Ureter (tissue), 1 donor: ENCODE data around the gene GPC6. TPM values are rescaled to one million over a fixed set of nuclear protein-coding genes. Genes with fewer than 3 reads are reported as not detected.
"Not testable (repeated sequence)": the region's sequence is repeated elsewhere in the genome, so short reads cannot be mapped to it uniquely, and the experiment has no call there.

Source experiments
- DNase-seq: peaks from one replicate; pipeline ENCODE4 v3.0.0-alpha.2; 2020; ENCODE audit warnings: low spot score
- total RNA-seq: library from RNA; stranded (reverse); gene quantifications from one replicate; pipeline ENCODE4 v1.2.4, GENCODE V29; 2023
- donor health status: DM: yes; HTN: yes; CAD: no.

The GPC6 gene
- total RNA-seq, 1 donor from 2014 or later, result 6.8 TPM

DNA sequence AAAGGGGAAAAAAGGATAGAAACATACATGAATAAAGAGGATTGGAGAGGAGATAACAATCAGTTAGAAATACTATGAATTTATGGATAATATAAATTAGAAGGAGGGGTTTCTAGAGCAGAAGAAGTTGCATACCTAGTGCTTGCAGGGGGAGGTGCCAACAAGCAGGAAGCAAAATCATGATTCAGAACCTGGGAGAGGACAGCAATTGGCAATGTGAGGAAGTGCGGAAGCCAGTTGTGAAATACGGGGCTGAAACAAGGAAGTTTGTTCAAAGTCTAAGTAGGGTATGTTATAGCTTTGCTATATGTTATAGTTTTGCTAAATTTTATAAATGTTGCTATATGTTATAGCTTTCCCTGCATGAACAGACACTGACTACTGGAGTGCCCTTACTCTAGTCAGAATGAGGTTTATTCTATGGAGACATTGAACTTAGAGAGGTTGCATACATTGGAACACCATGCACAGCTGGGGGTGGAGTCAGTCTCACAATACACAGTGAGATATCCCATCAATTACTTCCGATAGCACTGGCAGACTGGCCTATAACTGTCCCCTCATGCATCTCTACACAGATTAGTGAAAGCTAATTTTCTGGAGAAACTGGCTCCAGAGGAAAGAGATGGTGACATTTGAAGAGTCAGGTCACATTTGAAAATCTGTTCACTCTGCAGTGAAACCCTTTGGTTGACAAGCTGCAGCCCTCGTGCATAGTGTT lies 92.1 kb downstream of the GPC6 start:
- DNase-seq, result no peak

DNA sequence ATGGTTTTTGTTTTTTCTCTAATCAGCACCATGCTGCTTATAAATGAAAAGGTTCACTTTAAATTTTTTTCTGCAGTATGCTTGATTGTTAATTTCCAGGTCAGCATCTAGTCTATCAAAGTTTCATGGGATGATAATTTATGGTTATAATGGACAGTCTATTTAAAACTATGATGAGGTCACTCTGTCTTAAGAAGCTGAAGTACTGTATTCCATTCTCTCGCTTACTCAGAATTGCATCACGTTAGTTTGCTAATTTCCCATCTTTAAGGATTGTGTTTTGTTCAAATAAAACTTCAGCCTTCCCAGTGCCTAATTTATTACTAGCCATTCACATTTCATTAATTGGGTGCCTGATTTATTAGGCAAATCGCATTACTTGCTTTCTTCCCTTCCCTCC lies 94.3 kb downstream of the GPC6 start:
- DNase-seq, result no peak

DNA sequence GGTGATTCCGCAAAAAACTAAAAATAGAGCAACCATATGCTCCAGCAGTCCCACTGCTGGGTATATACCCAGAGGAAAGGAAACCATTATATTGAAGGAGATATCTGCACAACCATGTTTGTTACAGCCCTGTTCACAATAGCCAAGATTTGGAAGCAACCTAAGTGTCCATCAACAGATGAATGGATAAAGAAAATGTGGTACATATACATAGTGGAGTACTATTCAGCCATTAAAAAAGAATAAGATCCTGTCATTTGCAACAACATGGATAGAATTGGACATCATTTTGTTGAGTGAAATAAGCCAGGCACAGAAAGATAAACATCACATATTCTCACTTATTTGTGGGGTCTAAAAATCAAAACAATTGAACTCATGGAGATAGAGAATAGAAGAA lies 97.3 kb downstream of the GPC6 start:
- DNase-seq, result not testable (repeated sequence)

DNA sequence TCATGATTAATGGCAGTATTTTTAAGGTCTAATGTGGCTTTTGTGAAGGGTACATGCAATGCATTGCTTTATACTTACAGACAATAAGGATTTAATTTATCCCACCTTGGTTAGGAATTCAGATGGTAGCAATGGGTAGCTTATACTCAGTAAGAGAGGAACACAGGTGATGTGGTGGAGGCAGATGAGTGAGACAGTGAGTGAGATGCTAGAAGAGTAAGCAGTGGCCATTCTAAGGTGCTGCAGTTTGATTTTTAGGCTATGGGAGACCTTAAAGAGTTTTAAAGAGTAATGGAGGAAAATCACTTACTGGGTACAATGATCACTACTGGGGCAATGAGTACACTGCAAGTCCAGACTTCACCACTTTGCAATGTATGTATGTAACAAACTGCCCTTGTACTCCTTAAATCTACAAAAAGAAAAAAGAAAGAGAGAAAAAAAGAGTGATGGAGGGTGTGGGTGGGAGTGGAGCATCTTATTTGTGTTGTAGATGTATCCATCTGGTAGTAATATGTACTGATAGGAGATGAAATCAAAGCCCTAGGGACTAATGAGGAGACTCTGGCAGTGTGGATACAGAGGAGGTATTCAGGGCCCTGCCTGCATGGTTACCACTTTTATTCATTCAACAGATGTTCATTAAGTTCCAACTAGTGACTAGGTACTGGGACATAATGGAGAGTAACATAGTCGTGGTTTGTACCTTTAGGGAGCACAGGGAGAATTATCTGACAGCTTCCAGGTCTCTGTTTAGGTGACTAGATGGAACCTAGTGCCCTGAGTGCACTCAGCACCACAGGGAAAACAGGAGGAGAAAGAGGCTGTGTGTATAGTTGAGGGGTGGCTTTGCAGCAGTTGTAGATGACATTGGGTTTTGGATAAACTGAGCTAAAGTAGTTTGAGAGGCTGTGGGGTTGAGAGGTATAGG lies 99.0 kb downstream of the GPC6 start:
- DNase-seq, result no peak

DNA sequence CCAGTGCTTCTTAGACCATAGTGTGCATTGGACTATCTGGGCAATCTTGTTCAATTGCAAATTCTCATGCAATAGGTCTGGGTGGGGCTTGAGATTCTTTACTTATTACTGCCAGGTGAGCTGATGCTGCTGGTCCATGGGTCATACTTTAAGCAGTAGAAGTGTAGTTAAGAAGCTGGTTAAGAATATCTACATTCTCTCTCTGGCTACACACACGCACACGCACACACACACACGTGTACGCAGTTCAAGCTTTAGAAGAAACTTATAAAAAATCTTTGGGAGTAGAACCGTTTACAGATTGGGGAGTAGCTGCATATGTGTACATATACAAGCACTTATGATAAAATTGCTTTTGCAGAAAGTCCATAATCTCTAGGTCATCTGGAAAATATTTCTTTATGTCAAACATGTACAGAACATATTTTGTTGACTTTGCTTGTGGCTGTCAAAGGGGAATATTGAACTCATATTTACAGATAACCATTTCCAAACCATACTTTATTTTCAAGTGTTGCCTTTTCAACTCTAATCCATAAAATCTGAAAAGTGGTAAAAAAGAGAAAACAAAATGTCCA lies 99.7 kb downstream of the GPC6 start:
- DNase-seq, result no peak

DNA sequence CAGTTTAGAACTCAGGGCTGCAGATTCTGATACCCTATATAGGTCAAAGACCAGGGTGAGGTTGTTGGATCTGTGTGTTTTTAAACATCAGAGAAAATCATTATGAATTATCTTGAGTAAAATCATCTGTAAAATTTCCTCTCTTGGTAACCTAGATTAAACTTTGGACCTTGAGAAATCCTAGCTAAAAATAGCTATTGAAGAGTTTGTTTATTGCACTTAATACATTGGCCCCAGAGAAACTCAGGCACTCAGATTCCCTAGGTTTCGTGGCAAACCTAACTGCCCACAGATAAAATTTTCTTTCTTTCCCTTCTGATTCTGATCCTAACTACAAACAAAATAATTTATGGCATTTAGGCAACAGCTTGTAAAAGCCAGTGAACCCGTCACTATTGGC lies 102.3 kb downstream of the GPC6 start:
- DNase-seq, result no peak

DNA sequence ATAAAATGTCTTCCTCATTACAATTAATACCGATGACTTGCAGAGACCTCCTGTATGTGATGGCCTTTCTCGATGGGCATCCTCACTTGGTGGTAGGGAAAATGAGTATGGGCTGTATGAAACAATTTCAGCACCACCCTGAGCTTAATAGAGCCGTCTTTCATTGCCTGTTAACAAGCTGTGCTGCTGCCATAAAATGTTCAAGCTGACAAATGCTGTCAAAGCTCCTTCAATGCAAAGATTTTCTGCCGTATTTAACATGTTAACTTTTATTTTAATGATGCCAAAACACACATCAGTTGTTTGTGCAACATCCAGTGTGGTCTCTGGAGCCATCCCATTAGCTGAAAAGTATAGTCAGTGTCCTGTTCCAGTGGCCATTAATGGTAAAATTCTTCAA lies 110.1 kb downstream of the GPC6 start:
- DNase-seq, result no peak

DNA sequence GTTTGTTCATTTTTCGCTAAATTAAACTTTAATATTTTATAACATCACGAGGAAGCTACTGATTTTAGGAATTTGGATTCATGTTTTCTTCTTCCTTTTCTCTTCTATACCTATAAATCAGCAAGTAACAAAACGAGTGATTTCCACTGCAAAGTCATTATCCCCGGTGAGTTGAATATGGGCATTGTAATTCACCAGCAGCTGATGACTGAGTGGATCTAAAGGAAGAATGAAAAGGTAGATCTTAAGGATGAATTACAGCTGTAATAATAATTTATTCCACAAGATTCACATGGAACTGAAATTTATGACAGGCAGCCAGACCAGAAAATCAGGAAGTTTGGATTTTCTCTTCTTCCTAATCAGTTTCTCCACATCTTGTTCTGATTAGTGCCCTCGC lies 111.4 kb downstream of the GPC6 start:
- DNase-seq, result no peak

DNA sequence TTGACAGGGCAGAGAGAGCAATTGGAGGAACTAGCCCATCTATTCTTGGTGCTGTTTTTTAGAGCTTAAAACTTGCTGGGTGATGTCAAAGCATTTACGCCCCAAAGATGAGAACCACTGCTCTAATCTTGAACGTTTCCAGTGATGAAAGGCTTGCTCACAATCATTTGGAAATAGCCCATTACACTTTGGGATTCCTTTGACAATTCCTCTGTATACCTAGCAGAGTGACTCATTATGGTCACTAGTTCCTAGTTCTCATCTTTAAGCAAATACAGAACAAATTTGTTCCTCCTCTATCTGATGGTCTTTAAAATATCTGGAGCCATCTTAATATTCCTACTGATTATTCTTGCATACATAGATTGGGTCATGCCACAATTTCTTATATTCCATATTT lies 112.3 kb downstream of the GPC6 start:
- no peak for DNase-seq

DNA sequence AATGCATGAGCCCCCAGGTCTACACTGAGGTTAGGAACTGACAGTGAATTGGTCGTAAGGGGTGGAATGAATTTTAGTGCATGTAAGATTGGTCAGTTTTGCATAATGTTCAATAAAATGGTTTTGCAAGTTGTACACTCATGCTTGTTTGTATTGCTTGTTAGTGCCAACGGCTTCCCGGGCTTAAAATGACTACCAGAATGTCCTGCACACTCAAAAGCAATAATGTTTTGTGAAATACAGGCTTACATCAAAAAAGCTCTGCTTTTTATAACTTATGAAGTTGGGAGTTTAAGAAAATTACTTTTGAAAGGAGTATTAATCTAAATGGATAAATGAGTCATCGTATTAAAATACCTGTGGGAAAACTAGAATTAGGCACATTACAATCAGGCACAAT lies 112.9 kb downstream of the GPC6 start:
- no peak for DNase-seq

DNA sequence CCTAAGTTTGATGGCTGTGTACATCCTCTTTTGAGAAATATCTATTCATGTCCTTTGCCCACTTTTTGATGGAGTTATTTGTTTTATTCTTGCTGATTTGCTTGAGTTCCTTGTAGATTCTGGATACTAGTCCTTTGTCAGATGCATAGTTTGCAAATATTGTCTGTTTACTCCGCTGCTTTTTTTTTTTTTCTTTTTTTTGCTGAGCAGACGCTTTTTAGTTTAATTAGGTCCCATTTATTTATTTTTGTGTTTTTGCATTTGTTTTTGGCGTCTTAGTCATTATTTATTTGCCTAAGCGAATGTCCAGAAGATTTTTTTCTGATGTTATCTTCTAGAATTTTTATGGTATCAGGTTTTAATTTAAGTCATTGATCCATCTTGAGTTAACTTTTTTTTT lies 114.9 kb downstream of the GPC6 start:
- DNase-seq, result no peak

DNA sequence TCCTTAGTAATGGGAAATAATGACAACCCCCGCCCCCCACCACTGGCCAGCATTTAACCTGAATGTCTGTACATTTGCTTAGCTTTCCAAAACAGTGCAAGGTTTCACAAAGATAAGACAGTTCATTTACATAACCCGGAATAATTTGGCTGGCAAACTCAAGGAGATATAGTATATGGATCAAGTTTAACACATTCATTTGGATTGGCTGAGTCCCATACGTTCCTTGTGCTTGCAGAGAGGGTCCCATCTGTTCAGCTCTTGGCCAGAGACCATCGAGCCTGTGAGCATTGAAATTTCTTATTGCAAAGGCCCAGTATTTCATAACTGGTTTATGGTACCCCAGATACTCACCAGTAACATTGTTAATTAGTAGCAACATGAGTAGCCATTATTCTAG lies 116.5 kb downstream of the GPC6 start:
- DNase-seq, result no peak

DNA sequence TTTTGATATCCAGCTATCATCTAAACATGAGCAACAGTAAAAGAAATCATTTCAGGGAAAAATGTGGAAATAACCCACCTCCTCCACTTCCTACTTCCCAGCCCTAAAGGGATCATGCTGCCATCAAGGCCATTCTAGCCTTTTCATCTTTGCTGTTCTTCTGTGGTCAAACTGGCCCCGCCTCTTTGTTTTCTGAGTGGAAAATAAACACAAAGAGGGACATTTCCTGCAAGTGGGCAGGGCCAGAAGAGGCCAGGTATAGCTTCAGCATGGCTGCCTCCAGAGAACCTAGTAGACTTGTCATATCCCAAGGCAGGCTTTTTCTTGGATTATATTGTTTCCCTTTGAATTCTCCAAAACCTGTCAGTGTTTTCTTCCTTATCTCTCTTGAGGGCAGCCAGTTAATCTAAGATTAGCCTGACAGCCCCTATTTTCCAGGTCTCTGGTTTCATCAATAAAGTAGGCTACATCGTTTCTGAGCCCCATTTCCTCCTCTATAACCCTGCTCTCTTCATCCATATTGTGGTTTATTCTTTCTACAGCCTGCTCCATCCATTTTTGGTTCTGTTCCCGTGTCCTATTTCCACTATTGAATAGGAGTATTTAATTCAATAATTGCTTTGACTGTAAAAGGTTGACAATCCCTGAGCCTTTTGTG lies 117.6 kb downstream of the GPC6 start:
- no peak for DNase-seq

DNA sequence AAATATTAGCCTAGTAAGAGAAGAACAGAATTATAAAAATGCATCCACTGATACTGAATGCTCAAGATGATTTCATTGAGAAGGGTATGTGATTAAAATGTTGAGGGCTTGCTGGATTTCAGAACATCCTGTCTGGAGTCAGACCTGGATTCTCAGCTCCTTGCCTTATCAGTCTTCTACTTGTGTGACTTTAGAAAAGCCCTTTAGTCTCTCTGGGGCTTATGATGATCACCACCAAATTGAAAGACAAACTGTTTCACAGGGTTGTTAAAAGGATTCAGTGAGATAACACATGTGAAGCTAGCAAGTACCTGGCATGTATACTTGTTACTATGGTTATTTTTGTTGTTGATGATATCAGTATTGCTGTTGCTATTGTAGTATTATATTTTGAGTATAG lies 118.4 kb downstream of the GPC6 start:
- DNase-seq, result no peak

DNA sequence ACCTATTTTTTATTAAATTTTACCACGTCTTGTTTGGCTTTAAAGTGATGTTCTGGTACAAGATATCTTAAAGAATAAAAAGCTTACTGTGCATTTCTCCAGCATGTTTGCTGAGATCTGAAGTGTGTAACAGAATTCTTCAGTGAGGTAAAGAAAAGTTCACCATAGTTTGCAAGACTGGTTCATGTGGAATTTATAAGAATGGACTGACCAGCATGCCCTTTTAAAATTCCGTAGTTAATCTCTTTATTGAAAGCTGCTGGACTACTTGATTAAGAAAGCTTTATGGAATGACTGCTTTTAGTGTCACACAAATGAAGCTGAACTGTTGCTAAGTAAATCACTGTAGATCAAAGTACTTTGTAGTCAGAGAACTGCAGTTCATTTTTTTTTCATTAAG lies 119.2 kb downstream of the GPC6 start:
- DNase-seq, result no peak

DNA sequence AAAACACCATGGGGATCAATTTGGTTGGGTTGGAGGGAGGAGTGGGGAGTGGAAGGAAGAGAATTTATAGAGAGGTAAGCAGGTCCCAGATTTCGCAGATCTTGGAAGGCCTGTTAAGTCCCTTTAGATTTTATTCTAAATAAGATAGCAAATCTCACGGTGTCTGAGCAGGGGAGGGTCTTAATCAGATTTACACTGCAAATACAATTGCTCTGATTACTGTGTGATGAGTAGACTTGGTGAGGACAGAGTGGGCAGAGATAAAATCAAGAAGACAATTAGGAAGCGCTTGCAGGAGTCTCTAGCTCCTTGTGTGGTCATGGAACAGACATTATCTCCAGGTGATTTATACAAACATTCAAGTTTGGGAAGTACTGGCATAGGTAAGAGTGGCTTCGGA lies 126.0 kb downstream of the GPC6 start:
- no peak for DNase-seq

DNA sequence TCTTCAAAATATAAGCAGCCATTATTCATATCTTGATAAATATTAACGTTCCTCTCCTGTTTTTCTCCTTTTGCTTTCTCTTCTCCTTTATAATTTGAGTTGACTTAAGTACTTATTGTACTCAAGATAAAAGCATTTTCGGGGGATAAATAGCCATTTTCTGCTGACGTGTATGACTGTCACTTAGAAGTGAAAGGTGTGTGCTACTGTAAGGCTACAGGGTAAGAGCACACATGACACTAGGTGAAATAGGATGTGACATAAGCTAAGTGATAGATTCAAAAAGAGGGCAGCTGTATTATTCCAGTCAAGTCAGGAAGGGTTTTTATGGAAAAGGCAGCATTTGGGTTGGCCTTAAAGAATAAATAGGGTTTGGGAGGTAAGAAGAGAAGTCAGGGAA lies 128.5 kb downstream of the GPC6 start:
- DNase-seq, result no peak

DNA sequence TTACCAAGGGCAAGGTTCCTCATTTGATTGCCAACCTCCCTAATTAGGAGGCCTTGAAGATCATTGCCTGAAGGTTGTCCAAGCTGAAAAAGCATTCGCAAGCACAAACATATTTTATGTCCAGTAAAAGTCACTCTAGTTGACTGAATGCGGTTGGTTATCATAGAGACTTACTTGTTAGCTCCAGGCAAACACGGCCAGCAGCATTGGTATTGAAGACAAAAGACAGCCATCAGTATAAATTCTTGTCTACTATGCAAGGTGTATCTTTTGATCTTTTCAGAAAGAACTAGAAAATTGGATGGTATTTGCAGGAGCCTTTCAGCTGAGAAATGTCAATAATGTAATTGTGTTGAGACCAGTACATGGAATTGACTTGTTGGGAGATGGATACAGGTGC lies 129.9 kb downstream of the GPC6 start:
- no peak for DNase-seq

DNA sequence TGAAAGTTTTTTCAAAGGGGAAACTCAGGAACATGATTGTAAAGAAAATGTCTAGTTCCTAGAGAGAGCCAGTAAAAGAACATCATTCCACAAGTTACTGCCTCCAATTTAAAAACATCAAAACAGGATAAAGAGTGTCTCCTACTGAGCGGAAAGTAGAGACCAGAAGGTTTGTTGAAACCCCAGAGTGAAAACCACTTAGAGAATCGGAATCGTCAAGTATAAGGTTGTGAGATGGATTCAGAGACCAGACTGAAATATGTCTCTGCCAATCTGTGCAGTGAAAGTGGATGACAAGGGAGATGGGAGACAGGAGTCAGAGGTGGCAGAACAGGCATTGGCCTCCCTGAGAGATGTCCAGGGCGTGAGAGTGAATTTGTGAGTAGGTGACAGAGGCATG lies 133.4 kb downstream of the GPC6 start:
- DNase-seq, result no peak

DNA sequence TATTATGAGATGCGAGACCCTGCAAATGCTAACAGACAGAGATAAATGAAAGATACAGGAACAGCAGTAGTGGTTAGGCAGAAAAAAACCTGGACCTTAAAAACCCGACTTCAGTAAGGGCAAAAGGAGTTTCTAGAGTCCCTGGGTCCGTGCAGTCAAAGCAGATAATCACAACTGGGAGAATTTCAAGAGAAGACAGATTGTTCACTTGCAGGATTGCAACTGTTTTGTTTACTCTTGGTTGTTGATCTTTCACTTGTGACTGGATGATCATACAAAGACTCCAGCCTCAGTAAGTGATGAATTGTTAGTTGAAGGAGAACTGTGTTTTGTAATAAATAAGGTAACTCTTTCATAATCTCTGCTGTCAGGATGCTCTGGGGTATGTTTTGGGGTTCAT lies 135.1 kb downstream of the GPC6 start:
- no peak for DNase-seq

DNA sequence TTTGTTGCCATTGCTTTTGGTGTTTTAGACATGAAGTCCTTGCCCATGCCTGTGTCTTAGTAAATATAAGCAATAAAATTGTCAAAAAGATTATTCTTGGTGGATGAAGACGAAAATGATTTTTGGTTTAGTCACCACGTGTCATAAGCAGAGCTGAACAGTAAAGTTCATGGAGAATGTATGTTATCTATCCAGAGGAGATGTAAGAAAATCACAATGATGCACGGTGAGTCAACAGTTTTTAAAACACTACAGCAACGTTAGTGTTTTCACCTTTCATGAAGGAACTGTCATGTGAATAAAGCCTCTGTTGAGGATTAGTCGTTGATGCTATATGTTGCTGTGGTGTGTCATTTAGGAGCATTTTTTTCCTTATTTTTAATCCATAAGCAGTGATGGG lies 137.6 kb downstream of the GPC6 start:
- DNase-seq, result no peak

DNA sequence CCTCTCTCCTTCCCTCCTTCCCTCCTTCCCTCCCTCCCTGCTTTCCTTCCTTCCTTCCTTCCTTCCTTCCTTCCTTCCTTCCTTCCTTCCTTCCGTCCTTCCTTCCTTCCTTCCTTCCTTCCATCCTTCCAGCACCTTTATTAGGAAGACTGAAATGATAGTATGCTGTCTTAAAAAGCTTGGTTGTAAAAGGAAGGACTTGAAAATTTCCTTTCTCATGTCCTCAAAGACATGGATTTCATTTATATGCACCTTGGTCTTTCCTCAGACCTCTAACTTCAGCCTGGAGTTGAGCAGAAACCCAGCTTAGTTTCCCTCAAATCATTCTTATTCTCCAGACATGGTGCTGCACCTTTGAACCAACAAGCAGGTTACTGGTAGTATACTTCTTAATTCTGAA lies 141.7 kb downstream of the GPC6 start:
- no peak for DNase-seq
